Liver (tissue), 9 donors: ENCODE results near the gene VDR. TPM values are rescaled to one million over a fixed set of nuclear protein-coding genes. Genes with fewer than 3 reads are reported as not detected.

ENCODE experiments used
- DNase-seq: peaks from one replicate; pipeline ENCODE4 v3.0.0-alpha.2; 2017; ENCODE audit warnings: low spot score
- H3K27ac ChIP-seq, 2 donors: one replicate each; pipeline ENCODE4 v1.7.0; 2013; ENCODE audit warnings: inconsistent platforms in 2 of 2, low read length in 2 of 2, control low read depth in 1 of 2, low read depth in 1 of 2, mild to moderate bottlenecking in 1 of 2
- H3K27me3 ChIP-seq, 4 donors: one replicate each; pipeline versions ENCODE4 v1.6.1 to v1.7.0; 2013; ENCODE audit warnings: low read length in 3 of 4, inconsistent platforms in 1 of 4, mild to moderate bottlenecking in 1 of 4, moderate library complexity in 1 of 4; ENCODE audit not compliant: control insufficient read depth in 4 of 4, insufficient read depth in 4 of 4
- H3K36me3 ChIP-seq, 4 donors: one replicate each; pipeline versions ENCODE4 v1.6.1 to v1.7.0; 2013; ENCODE audit warnings: low read length in 3 of 4, mild to moderate bottlenecking in 3 of 4, low read depth in 1 of 4, moderate library complexity in 1 of 4; ENCODE audit not compliant: control insufficient read depth in 4 of 4, insufficient read depth in 3 of 4
- H3K4me1 ChIP-seq, 4 donors: one replicate each; pipeline versions ENCODE4 v1.6.1 to v1.7.0; 2013; ENCODE audit warnings: low read length in 3 of 4, mild to moderate bottlenecking in 3 of 4, moderate library complexity in 1 of 4; ENCODE audit not compliant: control insufficient read depth in 4 of 4, insufficient read depth in 4 of 4
- H3K4me3 ChIP-seq, 3 donors: one replicate each; pipeline versions ENCODE4 v1.6.1 to v1.7.0; 2013; ENCODE audit warnings: low read length in 3 of 3, control low read depth in 1 of 3, low read depth in 1 of 3, mild to moderate bottlenecking in 1 of 3
- H3K9ac ChIP-seq, 2 donors: one replicate each; pipeline ENCODE4 v1.7.0; 2013; ENCODE audit warnings: low read length in 2 of 2, mild to moderate bottlenecking in 2 of 2, moderate library complexity in 2 of 2, control low read depth in 1 of 2, low read depth in 1 of 2
- H3K9me3 ChIP-seq, 4 donors: one replicate each; pipeline versions ENCODE4 v1.6.1 to v1.7.0; 2013; ENCODE audit warnings: low read length in 3 of 4; ENCODE audit not compliant: control insufficient read depth in 4 of 4
- ATF3 ChIP-seq: IDR thresholded peaks from 2 replicates; pipeline ENCODE4 v1.6.1; 2016; ENCODE audit warnings: antibody characterized with exemption
- CTCF ChIP-seq: fragments of 150-350 bp; IDR thresholded peaks from 2 replicates; pipeline ENCODE4 v1.5.1; 2017; ENCODE audit warnings: improper control_type of control experiment, low read depth, low read length; ENCODE audit not compliant: missing input control
- EGR1 ChIP-seq, 2 donors: IDR thresholded peaks; 2 replicates each; pipeline ENCODE4 v1.6.1; 2016 to 2018; ENCODE audit warnings: antibody characterized with exemption in 2 of 2, low read depth in 2 of 2
- FOXA1 ChIP-seq: IDR thresholded peaks from 2 replicates; pipeline ENCODE4 v1.6.1; 2016; ENCODE audit warnings: antibody characterized with exemption
- FOXA2 ChIP-seq: IDR thresholded peaks from 2 replicates; pipeline ENCODE4 v1.6.1; 2016; ENCODE audit warnings: antibody characterized with exemption
- HNF4A ChIP-seq, 2 donors: conservative IDR thresholded peaks; 2 replicates each; pipeline ENCODE4 v1.6.1; 2016; ENCODE audit warnings: antibody characterized with exemption in 2 of 2, mild to moderate bottlenecking in 2 of 2
- HNF4G ChIP-seq: IDR thresholded peaks from 2 replicates; pipeline ENCODE4 v1.6.1; 2016; ENCODE audit warnings: antibody characterized with exemption
- MAX ChIP-seq: IDR thresholded peaks from 2 replicates; pipeline ENCODE4 v1.6.1; 2016; ENCODE audit warnings: antibody characterized with exemption
- NR2F2 ChIP-seq: IDR thresholded peaks from 2 replicates; pipeline ENCODE4 v1.6.1; 2016; ENCODE audit warnings: antibody characterized with exemption
- RAD21 ChIP-seq, 2 donors: IDR thresholded peaks; 2 replicates each; pipeline ENCODE4 v1.6.1; 2016; ENCODE audit warnings: antibody characterized with exemption in 2 of 2, mild to moderate bottlenecking in 2 of 2
- REST ChIP-seq: IDR thresholded peaks from 2 replicates; pipeline ENCODE4 v1.6.1; 2016; ENCODE audit warnings: antibody characterized with exemption, mild to moderate bottlenecking
- RXRA ChIP-seq, 2 donors: IDR thresholded peaks; 2 replicates each; pipeline ENCODE4 v1.6.1; 2017 to 2018; ENCODE audit warnings: antibody characterized with exemption in 2 of 2, mild to moderate bottlenecking in 1 of 2
- TAF1 ChIP-seq: conservative IDR thresholded peaks from 2 replicates; pipeline ENCODE4 v1.6.1; 2016; ENCODE audit warnings: antibody characterized with exemption, mild to moderate bottlenecking
- YY1 ChIP-seq: IDR thresholded peaks from 2 replicates; pipeline ENCODE4 v1.6.1; 2016; ENCODE audit warnings: antibody characterized with exemption, mild to moderate bottlenecking
- ZBTB33 ChIP-seq: IDR thresholded peaks from 2 replicates; pipeline ENCODE4 v1.6.1; 2016; ENCODE audit warnings: antibody characterized with exemption
- WGBS: extraction: QIAGEN DNeasy Blood & Tissue Kit; methylation state at CpG from one replicate; pipeline ENCODE4 v1.1.7; 2013; 5-methylcytosine and 5-hydroxymethylcytosine counted together
- polyA plus RNA-seq, 2 donors: library from polyadenylated mRNA; stranded (reverse) in 1 of 2; unstranded in 1 of 2; fragments of 200-250 nt in 1 of 2; fragments of >200 nt in 1 of 2; fragmentation: Nextera tagmentation in 1 of 2; extraction: Ambion mirVana in 1 of 2; gene quantifications; one replicate each; pipeline versions ENCODE4 v1.2.1 to v1.2.3, GENCODE V29; 2013 to 2015
- total RNA-seq, 2 donors: library from RNA; depleted of rRNA; stranded (reverse); fragments of >200 nt; gene quantifications; one replicate each; pipeline ENCODE4 v1.2.3, GENCODE V29; 2014
- donor health status: healthy.
- donor health status: healthy.
- donor health status: healthy.
- donor health status: healthy.
- donor health status: healthy.

The VDR gene
- total and polyA plus RNA-seq, 4 donors, result 0.25 to 0.47 (median 0.35) TPM

GRCh38 chr12:47901718-47902093, 3.1 kb downstream of the VDR start:
- Histone ChIP-seq H3K27ac (no peak overlapping the region), H3K9ac (no peak overlapping the region), H3K27me3 (no peaks in the 10 kb centered on the region), H3K4me1 (peaks cover 5 to 17% (median 11%) of the 10 kb centered on the region in 4 donors), H3K9me3 (no peaks in the 10 kb centered on the region), H3K36me3 (no peaks in the 10 kb centered on the region), H3K4me3 (no peak overlapping the region)
- TF ChIP-seq TAF1, result no peak
- TF ChIP-seq HNF4G, result no peak
- TF ChIP-seq FOXA2, result no peak
- no peak for TF ChIP-seq MAX
- WGBS, result 85% methylated on average over 6 of the region's 6 CpGs
- no peak for DNase-seq

GRCh38 chr12:47901063-47901717, 3.6 kb downstream of the VDR start:
- no peak overlapping the region for H3K9ac ChIP-seq
- WGBS, result 80% methylated on average over 10 of the region's 10 CpGs
- DNase-seq, result no peak
- H3K4me1 ChIP-seq, result peaks cover 5 to 19% (median 12%) of the 10 kb centered on the region in 4 donors
- H3K9me3 ChIP-seq, result no peaks in the 10 kb centered on the region
- H3K27ac ChIP-seq, result no peak overlapping the region
- no peaks in the 10 kb centered on the region for H3K27me3 ChIP-seq
- H3K4me3 ChIP-seq, result no peak overlapping the region
- no peaks in the 10 kb centered on the region for H3K36me3 ChIP-seq
- TF ChIP-seq YY1 (no peak), CTCF (no peak), FOXA1 (no peak), REST (no peak), NR2F2 (no peak), MAX (no peak), FOXA2 (no peak), TAF1 (no peak), RAD21 (IDR thresholded peaks at IDR 0.05) (no peak), EGR1 (IDR thresholded peaks at IDR 0.05; ENCODE audit: low read depth in 2 of 2) (no peak), RXRA (IDR thresholded peaks at IDR 0.05) (no peak), ATF3 (no peak), ZBTB33 (no peak), HNF4A (conservative IDR thresholded peaks at IDR 0.05) (no peak)
